SK-N-SH treated with all-trans-retinoic acid at 6 μM for 48 hours (cell line): ENCODE data around the gene HSD17B14.

Source experiments
- CREB5 ChIP-seq: fragments of 250-450 bp; sonication (Bioruptor Pico); IDR thresholded peaks from 2 replicates; pipeline ENCODE4 v1.5.1; 2020; ENCODE audit warnings: low read depth, mild to moderate bottlenecking, moderate library complexity
- CSDC2 ChIP-seq: fragments of 250-450 bp; sonication (Bioruptor Pico); IDR thresholded peaks from 2 replicates; pipeline ENCODE4 v1.5.0; 2020; ENCODE audit warnings: mild to moderate bottlenecking, moderate library complexity
- CSRNP3 ChIP-seq: fragments of 250-450 bp; sonication (Bioruptor Pico); IDR thresholded peaks from 2 replicates; pipeline ENCODE4 v1.5.1; 2021; ENCODE audit warnings: mild to moderate bottlenecking, moderate library complexity
- GLIS3 ChIP-seq: fragments of 250-450 bp; sonication (Bioruptor Pico); IDR thresholded peaks from 2 replicates; pipeline ENCODE4 v1.5.0; 2020; ENCODE audit warnings: mild to moderate bottlenecking, moderate library complexity
- PATZ1 ChIP-seq: fragments of 250-450 bp; sonication (Bioruptor Pico); IDR thresholded peaks from 2 replicates; pipeline ENCODE4 v1.8.0; 2020; ENCODE audit warnings: mild to moderate bottlenecking, moderate library complexity, borderline replicate concordance
- PPARA ChIP-seq: fragments of 250-450 bp; sonication (Bioruptor Pico); IDR thresholded peaks from 2 replicates; pipeline ENCODE4 v1.5.0; 2020; ENCODE audit warnings: mild to moderate bottlenecking, borderline replicate concordance
- TOX ChIP-seq: fragments of 250-450 bp; sonication (Bioruptor Pico); IDR thresholded peaks from 2 replicates; pipeline ENCODE4 v1.8.0; 2021; ENCODE audit warnings: mild to moderate bottlenecking, moderate library complexity, borderline replicate concordance
- ZFP30 ChIP-seq: fragments of 450-650 bp; formaldehyde crosslinking; IDR thresholded peaks from 2 replicates; pipeline ENCODE4 v1.5.0; 2022; ENCODE audit warnings: mild to moderate bottlenecking, moderate library complexity

- no peak for TF ChIP-seq ZFP30 (CRISPR knock-in tag)
- no peak for TF ChIP-seq CSDC2 (CRISPR knock-in tag)
- no peak for TF ChIP-seq GLIS3
- TF ChIP-seq TOX (CRISPR knock-in tag): no peak
- no peak for TF ChIP-seq PATZ1 (CRISPR knock-in tag)
- TF ChIP-seq PPARA (CRISPR knock-in tag): no peak
- no peak for TF ChIP-seq CREB5 (CRISPR knock-in tag)
- TF ChIP-seq CSRNP3 (CRISPR knock-in tag): no peak
Measured at GRCh38 chr19:48868114-48868886, 32.0 kb upstream of the HSD17B14 start, which contains the start of gene PLEKHA4.
